NT2/D1 (cell line): ENCODE results near the gene ACACB.

Experiments used
- SUZ12 ChIP-seq: IDR thresholded peaks from 2 replicates; pipeline ENCODE4 v1.6.1; 2011; ENCODE audit not compliant: insufficient read length, insufficient read depth; ENCODE audit errors: extremely low read depth
- YY1 ChIP-seq: IDR thresholded peaks from 2 replicates; pipeline ENCODE4 v1.6.1; 2011; ENCODE audit not compliant: insufficient read length, insufficient read depth

DNA sequence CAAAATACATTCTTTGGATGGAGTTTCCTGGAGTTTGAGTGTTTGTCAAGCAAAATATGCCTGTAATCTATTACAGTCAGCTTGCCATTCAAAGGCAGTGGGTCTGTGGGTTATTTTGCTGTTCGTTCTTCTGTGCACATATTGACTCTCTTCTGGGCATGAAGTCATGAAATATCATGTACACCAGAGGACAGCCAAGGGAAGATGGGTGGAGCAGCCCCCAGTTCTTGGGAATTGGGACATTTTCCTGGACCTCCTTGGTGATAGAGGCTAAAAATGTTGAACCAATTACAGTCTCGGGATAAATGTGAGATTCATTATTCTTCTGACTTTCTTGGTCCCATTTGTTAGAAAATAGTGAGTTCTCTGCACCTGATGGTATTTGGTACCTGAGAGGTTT lies 103.6 kb downstream of the ACACB start:
- TF ChIP-seq YY1 (no peak), SUZ12 (no peak)
